Naive thymus-derived CD4-positive, alpha-beta T cell (primary cell): Measurements from ENCODE around the gene GNAL. TPM values are rescaled to one million over a fixed set of nuclear protein-coding genes. Genes with fewer than 3 reads are reported as not detected.

Source experiments
- ATAC-seq: fragments of 150-1000 bp; cut with Tn5 transposase; 2 replicates; pipeline ENCODE4 v1.10.0; 2021; ENCODE audit warnings: mild to moderate bottlenecking, moderate library complexity
- CTCF ChIA-PET: fragments of 350-600 bp; sonication (Branson Sonifier 250); formaldehyde crosslinking; loops from one replicate; lab custom pipeline; 2021; ENCODE audit warnings: antibody characterized with exemption; lab: Charles Lee
- POLR2A ChIA-PET: fragments of 350-600 bp; sonication (Branson Sonifier 250); formaldehyde crosslinking; loops from one replicate; lab custom pipeline; 2021; ENCODE audit warnings: antibody characterized with exemption, inconsistent platforms; lab: Charles Lee
- DNase-seq, 9 donors: peaks; one replicate each; pipeline versions ENCODE4 v3.0.0 to v3.0.0-alpha.2; 2020 to 2022; ENCODE audit warnings: mixed read lengths in 1 of 9
- H3K27ac ChIP-seq: one replicate; pipeline ENCODE4 v1.7.0; 2013; ENCODE audit warnings: mild to moderate bottlenecking, low read depth, low read length, moderate library complexity
- H3K27me3 ChIP-seq, 2 donors: one replicate each; pipeline ENCODE4 v1.7.0; 2013; ENCODE audit warnings: low read length in 2 of 2, mild to moderate bottlenecking in 2 of 2, moderate library complexity in 2 of 2; ENCODE audit not compliant: control insufficient read depth in 2 of 2, insufficient read depth in 2 of 2
- H3K36me3 ChIP-seq, 3 experiments: 1 replicate in 2 of 3; 2 replicates in 1 of 3; pipeline ENCODE4 v1.7.0; 2013; ENCODE audit warnings: low read length in 3 of 3, mild to moderate bottlenecking in 3 of 3, moderate library complexity in 1 of 3; ENCODE audit not compliant: insufficient read depth in 3 of 3, control insufficient read depth in 2 of 3
- H3K4me1 ChIP-seq, 2 donors: one replicate each; pipeline ENCODE4 v1.7.0; 2013; ENCODE audit warnings: low read length in 2 of 2, mild to moderate bottlenecking in 2 of 2, moderate library complexity in 1 of 2; ENCODE audit not compliant: control insufficient read depth in 2 of 2, insufficient read depth in 2 of 2
- H3K4me3 ChIP-seq: 2 replicates; pipeline ENCODE4 v1.7.0; 2013; ENCODE audit warnings: mild to moderate bottlenecking, low read length
- H3K9me3 ChIP-seq, 3 experiments: 1 replicate in 2 of 3; 2 replicates in 1 of 3; pipeline ENCODE4 v1.7.0; 2013; ENCODE audit warnings: low read length in 3 of 3; ENCODE audit not compliant: control insufficient read depth in 2 of 3
- H3K27ac Mint-ChIP-seq, 9 donors: one replicate each; pipeline ENCODE4 v1.8.0; 2020 to 2022; ENCODE audit warnings: mixed read lengths in 9 of 9, mild to moderate bottlenecking in 8 of 9, moderate library complexity in 5 of 9, inconsistent platforms in 2 of 9
- H3K27me3 Mint-ChIP-seq, 5 donors: one replicate each; pipeline ENCODE4 v1.8.0; 2021 to 2022; ENCODE audit warnings: mixed read lengths in 5 of 5, mild to moderate bottlenecking in 1 of 5
- H3K36me3 Mint-ChIP-seq, 5 donors: one replicate each; pipeline ENCODE4 v1.8.0; 2020 to 2022; ENCODE audit warnings: mixed read lengths in 5 of 5, mild to moderate bottlenecking in 3 of 5, inconsistent platforms in 1 of 5
- H3K4me1 Mint-ChIP-seq, 7 donors: one replicate each; pipeline ENCODE4 v1.8.0; 2020 to 2022; ENCODE audit warnings: mixed read lengths in 7 of 7, mild to moderate bottlenecking in 3 of 7, inconsistent platforms in 1 of 7
- H3K4me3 Mint-ChIP-seq, 10 donors: one replicate each; pipeline ENCODE4 v1.8.0; 2020 to 2022; ENCODE audit warnings: mild to moderate bottlenecking in 10 of 10, mixed read lengths in 10 of 10, moderate library complexity in 6 of 10, inconsistent platforms in 2 of 10
- H3K9me3 Mint-ChIP-seq, 11 donors: one replicate each; pipeline ENCODE4 v1.8.0; 2020 to 2022; ENCODE audit warnings: mixed read lengths in 11 of 11, mild to moderate bottlenecking in 4 of 11, inconsistent platforms in 1 of 11, moderate library complexity in 1 of 11
- intact Hi-C, 2 donors: fragments of 100-400 bp; cut with micrococcal nuclease; formaldehyde crosslinking; loops; one replicate each; pipeline ENCODE4 v1.15.1; 2023
- polyA plus RNA-seq, 2 donors: library from polyadenylated mRNA; unstranded; fragments of 300-500 nt; fragmentation: Illumina TruSeq; gene quantifications; one replicate each; pipeline ENCODE4 v1.2.3, GENCODE V29; 2021
- total RNA-seq, 6 experiments: library from RNA in 5 of 6; stranded (reverse) in 5 of 6; gene quantifications; 1 replicate in 5 of 6; 2 replicates in 1 of 6; pipeline ENCODE4 v1.2.3 and lab custom pipeline; 2021 to 2026

The GNAL gene
- total and polyA plus RNA-seq, 7 experiments from 2014 or later = 0.09 to 1.4 (median 0.67) TPM

DNA sequence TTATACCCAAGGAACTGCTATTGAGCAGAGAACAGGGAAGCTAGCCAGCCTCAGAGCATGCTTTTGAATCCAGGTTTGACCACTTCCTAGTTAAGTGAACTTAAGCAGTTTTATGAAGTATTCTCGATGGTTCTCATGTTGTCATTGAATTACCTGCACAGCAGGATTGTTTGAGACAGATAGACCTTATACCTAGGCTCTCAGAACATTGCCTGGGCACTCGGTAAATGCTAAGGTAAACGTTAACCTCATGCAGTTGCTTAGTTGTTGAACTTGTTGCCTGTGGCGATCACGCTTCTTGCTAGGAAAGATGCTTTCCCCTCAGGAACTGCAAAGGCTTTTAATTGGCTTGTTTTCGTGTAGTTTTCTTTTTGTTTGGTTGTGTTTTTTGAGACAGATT is 128.2 kb downstream of the GNAL start:
- peaks cover 0 to 3% (median 0%) of the 10 kb centered on the region in 5 donors for H3K36me3 Mint-ChIP-seq
- no peak for DNase-seq
- no peak for ATAC-seq
- peaks cover 0 to 14% (median 0%) of the 10 kb centered on the region in 11 donors for H3K9me3 Mint-ChIP-seq
- no peaks in the 10 kb centered on the region for H3K36me3 ChIP-seq
- H3K4me1 Mint-ChIP-seq = no peaks in the 10 kb centered on the region
- POLR2A ChIA-PET = no interaction called here
- H3K9me3 ChIP-seq = no peaks in the 10 kb centered on the region
- no peak overlapping the region for H3K4me3 ChIP-seq
- H3K27ac Mint-ChIP-seq = no peak overlapping the region
- intact Hi-C loops = no loop called here
- CTCF ChIA-PET = no interaction called here
- no peak overlapping the region for H3K4me3 Mint-ChIP-seq
- H3K27me3 Mint-ChIP-seq = peaks cover 0 to 7% (median 0%) of the 10 kb centered on the region in 5 donors
- H3K4me1 ChIP-seq = no peaks in the 10 kb centered on the region
- H3K27me3 ChIP-seq = no peaks in the 10 kb centered on the region
- H3K27ac ChIP-seq = no peak overlapping the region

DNA sequence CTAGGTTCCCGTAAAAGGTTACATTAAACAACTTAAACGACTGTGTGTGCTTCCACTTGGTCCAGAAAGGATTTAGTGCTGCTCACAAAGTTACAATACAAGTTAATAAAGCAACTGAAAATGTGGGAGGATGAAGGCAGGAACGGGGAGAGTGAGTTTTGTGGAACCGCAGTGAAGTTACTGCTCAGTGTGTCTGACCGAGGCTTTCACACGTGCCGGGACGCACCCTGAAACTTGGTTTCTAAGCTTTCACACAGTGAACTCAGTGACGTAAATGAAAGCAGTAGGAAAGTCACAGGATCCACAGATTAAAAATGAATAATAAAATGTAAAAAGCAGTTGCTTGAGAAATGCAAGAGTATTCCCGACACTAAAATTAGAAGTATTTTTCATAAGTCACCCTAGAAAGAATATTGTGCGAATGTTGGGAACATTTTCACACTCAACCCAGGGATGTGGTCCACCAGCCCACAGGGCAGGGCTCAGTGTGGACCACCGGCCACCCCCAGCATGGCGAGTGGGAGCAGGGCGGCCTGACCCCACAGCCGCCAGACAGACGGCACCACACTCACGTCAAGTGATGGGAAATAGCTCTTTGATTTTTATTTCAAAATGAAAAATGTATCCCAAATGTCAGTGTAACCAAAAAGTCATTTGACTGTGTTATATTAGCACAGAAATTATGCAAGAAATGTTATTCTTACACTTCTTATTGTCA is 129.6 kb downstream of the GNAL start:
- no peak overlapping the region for H3K27ac Mint-ChIP-seq
- intact Hi-C loops = no loop called here
- DNase-seq = no peak
- H3K9me3 Mint-ChIP-seq = peaks cover 0 to 14% (median 0%) of the 10 kb centered on the region in 11 donors
- no peak overlapping the region for H3K27ac ChIP-seq
- ATAC-seq = no peak
- H3K4me1 Mint-ChIP-seq = no peaks in the 10 kb centered on the region
- ChIA-PET POLR2A (no interaction called here), CTCF (no interaction called here)
- peaks cover 0 to 3% (median 0%) of the 10 kb centered on the region in 5 donors for H3K36me3 Mint-ChIP-seq
- peak overlapping the region in 1 of 10 donors; percentile 16 for H3K4me3 Mint-ChIP-seq
- H3K27me3 Mint-ChIP-seq = peaks cover 0 to 4% (median 0%) of the 10 kb centered on the region in 5 donors
- H3K4me1 ChIP-seq = no peaks in the 10 kb centered on the region
- no peaks in the 10 kb centered on the region for H3K9me3 ChIP-seq
- H3K4me3 ChIP-seq = no peak overlapping the region
- no peaks in the 10 kb centered on the region for H3K27me3 ChIP-seq
- no peaks in the 10 kb centered on the region for H3K36me3 ChIP-seq

DNA sequence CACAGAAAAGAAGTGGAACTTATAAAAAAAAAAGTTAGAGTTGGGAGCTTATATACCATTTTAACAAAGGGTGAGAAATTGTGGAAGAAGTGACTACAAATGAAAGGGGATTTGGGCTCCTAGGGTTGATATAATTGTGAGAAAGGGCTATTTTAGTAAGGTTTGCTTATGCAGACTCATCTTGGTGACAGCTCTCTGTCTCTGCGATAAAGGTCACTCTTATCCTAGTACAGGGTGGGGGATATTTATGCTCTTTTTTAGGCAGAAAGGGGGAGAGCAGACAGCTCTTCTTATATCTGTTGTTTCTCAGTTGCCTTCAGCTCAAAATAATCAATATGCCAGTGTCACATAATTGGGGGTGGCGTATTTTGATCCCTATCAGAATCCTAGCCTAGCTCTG is 130.9 kb downstream of the GNAL start:
- Histone ChIP-seq H3K27me3 (no peaks in the 10 kb centered on the region), H3K36me3 (no peaks in the 10 kb centered on the region), H3K4me1 (no peaks in the 10 kb centered on the region), H3K27ac (no peak overlapping the region), H3K4me3 (no peak overlapping the region), H3K9me3 (no peaks in the 10 kb centered on the region)
- intact Hi-C loops = no loop called here
- H3K4me3 Mint-ChIP-seq = no peak overlapping the region
- H3K9me3 Mint-ChIP-seq = peaks cover 0 to 14% (median 0%) of the 10 kb centered on the region in 11 donors
- H3K27me3 Mint-ChIP-seq = peaks cover 0 to 3% (median 0%) of the 10 kb centered on the region in 5 donors
- ATAC-seq (no peak), DNase-seq (no peak)
- H3K4me1 Mint-ChIP-seq = no peaks in the 10 kb centered on the region
- CTCF ChIA-PET = no interaction called here
- POLR2A ChIA-PET = interaction anchor here (0.5 kb wide), 1 partner anchor 231 kb away, joined by 4 read pairs; no protein-coding TSS in a partner anchor
- peaks cover 0 to 3% (median 0%) of the 10 kb centered on the region in 5 donors for H3K36me3 Mint-ChIP-seq
- no peak overlapping the region for H3K27ac Mint-ChIP-seq

DNA sequence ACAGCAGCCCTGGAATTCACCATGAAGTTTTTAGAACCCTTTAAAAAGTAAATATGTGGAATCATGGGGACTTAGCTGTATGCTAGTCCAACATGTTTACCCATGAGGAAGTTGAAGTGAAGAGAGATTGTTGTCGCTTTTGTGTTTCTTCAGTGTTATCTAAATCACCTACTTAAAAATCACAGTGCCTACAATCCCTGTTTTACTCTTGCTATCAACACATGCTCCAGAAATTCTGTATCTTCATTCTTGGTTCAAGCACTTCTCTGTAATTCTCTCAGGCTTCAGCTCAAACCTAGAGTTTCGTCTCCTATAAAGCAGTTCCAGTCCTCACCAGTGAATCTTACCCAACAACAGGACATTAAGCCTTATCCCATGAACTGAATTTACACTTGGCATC is 131.6 kb downstream of the GNAL start:
- CTCF ChIA-PET = no interaction called here
- ATAC-seq = no peak
- intact Hi-C loops = no loop called here

DNA sequence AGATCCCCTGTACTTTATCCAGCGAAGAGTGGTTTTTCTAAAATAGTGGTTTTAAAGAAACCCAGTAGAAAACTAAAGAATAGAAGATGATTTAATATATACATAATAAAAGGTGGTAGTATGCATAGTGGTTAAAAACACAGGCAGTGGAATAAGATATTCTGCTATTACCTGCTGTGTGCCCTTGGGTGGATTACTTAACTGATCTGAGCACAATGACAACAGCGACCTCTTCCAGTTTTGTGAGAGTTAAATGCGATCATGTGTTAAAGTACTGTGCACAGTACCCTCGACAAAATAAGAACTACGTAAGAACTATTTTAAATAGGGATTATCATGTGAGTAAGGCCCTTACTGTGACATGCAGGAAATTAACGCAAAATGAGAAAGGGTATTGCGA is 132.1 kb downstream of the GNAL start:
- Mint-ChIP-seq H3K9me3 (peaks cover 0 to 14% (median 0%) of the 10 kb centered on the region in 11 donors), H3K4me3 (no peak overlapping the region), H3K27me3 (peaks cover 0 to 3% (median 0%) of the 10 kb centered on the region in 5 donors), H3K4me1 (no peaks in the 10 kb centered on the region), H3K27ac (no peak overlapping the region), H3K36me3 (peaks cover 0 to 3% (median 0%) of the 10 kb centered on the region in 5 donors)
- no peaks in the 10 kb centered on the region for H3K36me3 ChIP-seq
- intact Hi-C loops = no loop called here
- ATAC-seq = no peak
- CTCF ChIA-PET = no interaction called here
- no peaks in the 10 kb centered on the region for H3K9me3 ChIP-seq
- no peaks in the 10 kb centered on the region for H3K4me1 ChIP-seq
- no peak for DNase-seq
- H3K27me3 ChIP-seq = no peaks in the 10 kb centered on the region
- H3K27ac ChIP-seq = no peak overlapping the region
- no peak overlapping the region for H3K4me3 ChIP-seq
- POLR2A ChIA-PET = interaction anchor here (0.9 kb wide), 1 partner anchor 28 kb away, joined by 3 read pairs; no protein-coding TSS in a partner anchor

More for the DNA sequence above, 131.6 kb downstream of the GNAL start:
- no peak overlapping the region for H3K4me3 ChIP-seq
- Mint-ChIP-seq H3K4me3 (no peak overlapping the region), H3K36me3 (peaks cover 0 to 3% (median 0%) of the 10 kb centered on the region in 5 donors), H3K4me1 (no peaks in the 10 kb centered on the region), H3K9me3 (peaks cover 0 to 14% (median 0%) of the 10 kb centered on the region in 11 donors), H3K27ac (no peak overlapping the region), H3K27me3 (peaks cover 0 to 3% (median 0%) of the 10 kb centered on the region in 5 donors)
- H3K9me3 ChIP-seq = no peaks in the 10 kb centered on the region
- H3K36me3 ChIP-seq = no peaks in the 10 kb centered on the region
- no peaks in the 10 kb centered on the region for H3K4me1 ChIP-seq
- H3K27me3 ChIP-seq = no peaks in the 10 kb centered on the region
- H3K27ac ChIP-seq = no peak overlapping the region
- DNase-seq = no peak
- POLR2A ChIA-PET = no interaction called here

DNA sequence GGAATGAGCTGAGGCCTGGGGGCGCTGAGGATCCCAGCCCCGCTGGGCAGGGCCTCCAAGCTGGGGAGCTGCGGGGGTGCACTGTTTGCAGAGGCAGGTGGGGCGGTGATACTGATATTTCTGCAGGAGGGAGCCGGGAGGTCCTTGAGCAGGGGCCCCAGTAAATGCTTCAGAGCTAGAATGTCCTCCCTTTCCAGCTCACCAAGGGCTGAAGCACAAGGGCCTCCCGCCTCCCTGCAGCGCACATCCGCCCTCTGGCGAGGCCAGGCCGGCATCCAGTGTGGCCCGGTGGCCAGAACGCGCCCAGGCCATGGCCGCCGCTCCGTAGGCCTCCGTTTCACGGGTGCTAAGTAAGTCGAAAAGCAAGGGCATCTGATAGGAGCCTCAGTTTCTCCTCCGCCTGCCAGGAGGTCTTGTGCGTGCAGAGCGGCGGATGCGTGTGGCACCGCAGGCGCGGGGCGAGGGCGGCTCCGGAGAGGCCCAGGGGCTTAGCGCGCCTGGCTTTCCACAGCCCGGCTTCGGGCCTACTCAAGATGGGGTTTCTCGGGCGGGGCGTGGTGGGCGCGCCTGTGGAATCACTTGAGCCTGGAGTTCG is 132.7 kb downstream of the GNAL start:
- Histone ChIP-seq H3K9me3 (no peaks in the 10 kb centered on the region), H3K4me3 (no peak overlapping the region), H3K27me3 (no peaks in the 10 kb centered on the region), H3K27ac (no peak overlapping the region), H3K36me3 (no peaks in the 10 kb centered on the region), H3K4me1 (no peaks in the 10 kb centered on the region)
- Mint-ChIP-seq H3K9me3 (peaks cover 0 to 14% (median 0%) of the 10 kb centered on the region in 11 donors), H3K27me3 (peaks cover 0 to 5% (median 0%) of the 10 kb centered on the region in 5 donors), H3K27ac (no peak overlapping the region), H3K36me3 (peaks cover 0 to 3% (median 0%) of the 10 kb centered on the region in 5 donors), H3K4me1 (no peaks in the 10 kb centered on the region), H3K4me3 (no peak overlapping the region)
- CTCF ChIA-PET = no interaction called here
- intact Hi-C loops = no loop called here
- no peak for DNase-seq
- ATAC-seq = no peak
- POLR2A ChIA-PET = interaction anchor here (0.9 kb wide), 1 partner anchor 28 kb away, joined by 3 read pairs; no protein-coding TSS in a partner anchor
